SW480 (cell line): ENCODE data around the gene UNC50.

Experiments
- DNase-seq: peaks from one replicate; pipeline ENCODE4 v3.0.0-alpha.2; 2016; ENCODE audit warnings: low spot score

The UNC50 gene

DNA sequence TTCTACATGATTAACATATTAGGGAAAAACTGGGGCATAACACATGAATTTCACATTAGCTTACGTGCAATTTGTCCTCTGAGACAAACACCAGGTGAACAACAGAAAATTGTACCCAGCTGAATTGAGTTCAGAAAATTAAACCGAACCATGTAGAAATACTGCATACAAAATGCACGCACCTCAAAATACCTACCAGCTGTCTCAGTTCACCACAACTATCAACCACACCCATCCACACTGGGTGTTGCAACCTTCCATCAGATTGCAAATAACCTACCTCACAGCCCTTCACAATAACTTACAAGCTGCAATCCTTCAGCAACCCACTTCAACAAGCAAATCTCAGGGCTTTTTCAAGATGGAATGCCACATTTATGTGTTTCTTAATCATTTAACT, 55.9 kb downstream of the UNC50 start:
- DNase-seq = peak; percentile 92

DNA sequence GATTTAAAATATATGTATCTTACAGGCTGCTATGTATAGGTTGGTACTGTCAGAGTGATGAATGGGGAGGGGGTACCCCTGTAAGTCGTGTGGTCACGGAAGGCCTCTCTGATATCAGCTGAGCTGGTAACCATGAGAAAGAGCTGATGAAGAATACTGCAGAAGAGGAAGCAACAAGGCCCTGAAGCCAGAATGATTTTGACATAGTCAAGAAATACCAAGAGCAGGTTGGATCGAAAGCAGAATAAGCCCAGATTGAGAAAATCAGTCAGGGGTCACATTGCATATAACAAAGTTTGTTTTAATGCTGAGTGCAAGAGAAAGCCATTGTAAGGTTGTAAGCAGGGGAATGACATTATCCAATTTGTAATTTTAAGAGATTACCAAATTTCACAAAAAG, 57.3 kb downstream of the UNC50 start:
- DNase-seq = no peak
